ENCODE measurements around the gene UPK3A.

UPK3A gene

GRCh38 chr22:45332001-45332400 lies 47.3 kb downstream of the UPK3A start:
- DNase-seq: no peak

GRCh38 chr22:45334068-45334467 lies 49.3 kb downstream of the UPK3A start:
- no peak for DNase-seq

DNA sequence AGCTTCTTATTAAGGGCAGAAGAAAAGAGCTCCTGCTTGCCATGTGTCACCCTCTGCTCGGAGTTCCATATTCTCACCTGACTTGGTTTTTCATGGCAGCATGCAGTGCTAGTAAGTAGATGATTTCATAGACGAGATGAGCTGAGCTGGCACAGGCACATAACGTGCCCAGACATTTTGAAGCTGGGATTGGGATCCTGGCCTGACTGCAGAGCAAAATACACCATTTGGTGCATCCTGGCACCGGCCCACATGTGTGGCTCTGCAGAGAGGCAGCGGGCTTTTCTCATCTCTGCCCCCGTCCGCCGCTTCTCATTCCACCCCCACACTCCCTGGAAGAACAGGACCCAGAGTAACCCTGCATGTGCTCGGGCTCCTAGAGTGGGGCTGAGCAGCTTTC lies 49.8 kb downstream of the UPK3A start:
- no peak for DNase-seq

DNA sequence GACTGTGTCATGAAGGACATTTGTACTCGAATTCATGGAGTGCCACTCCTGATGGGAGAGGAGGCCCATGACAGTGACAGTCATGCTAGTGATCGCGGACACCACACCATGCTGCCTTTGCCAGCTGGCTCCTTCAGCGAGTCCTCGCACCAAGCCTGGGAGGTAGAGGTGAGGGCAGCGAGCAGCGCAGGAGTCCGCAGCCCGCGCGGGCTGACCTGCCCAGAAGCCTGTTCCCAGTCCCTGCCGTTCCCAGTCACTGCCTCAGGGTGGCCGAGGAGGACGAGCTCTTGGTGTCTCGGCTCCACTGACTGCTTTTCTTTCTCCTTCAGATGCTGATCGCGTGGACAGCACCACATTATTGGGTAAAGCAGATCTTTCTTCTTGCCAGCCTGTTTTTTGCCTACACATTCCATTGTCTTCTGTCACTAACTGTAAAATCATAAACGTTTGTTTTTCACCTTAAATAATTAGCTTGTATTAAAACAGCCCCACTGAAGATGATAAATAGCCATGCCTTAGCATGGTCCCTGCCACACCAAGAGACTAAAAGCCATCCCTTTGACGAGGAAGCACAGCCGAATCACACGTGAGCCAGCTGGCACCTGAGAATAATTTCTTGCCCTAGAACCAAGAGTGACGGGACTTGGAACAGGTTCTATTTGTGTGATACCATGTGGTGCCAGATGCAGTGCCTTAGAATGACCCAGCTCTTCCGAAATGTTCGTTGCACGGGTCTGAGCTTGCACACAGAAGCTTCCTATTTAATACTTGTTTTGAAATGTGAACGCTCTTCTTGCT lies 50.5 kb downstream of the UPK3A start:
- DNase-seq: no peak

DNA sequence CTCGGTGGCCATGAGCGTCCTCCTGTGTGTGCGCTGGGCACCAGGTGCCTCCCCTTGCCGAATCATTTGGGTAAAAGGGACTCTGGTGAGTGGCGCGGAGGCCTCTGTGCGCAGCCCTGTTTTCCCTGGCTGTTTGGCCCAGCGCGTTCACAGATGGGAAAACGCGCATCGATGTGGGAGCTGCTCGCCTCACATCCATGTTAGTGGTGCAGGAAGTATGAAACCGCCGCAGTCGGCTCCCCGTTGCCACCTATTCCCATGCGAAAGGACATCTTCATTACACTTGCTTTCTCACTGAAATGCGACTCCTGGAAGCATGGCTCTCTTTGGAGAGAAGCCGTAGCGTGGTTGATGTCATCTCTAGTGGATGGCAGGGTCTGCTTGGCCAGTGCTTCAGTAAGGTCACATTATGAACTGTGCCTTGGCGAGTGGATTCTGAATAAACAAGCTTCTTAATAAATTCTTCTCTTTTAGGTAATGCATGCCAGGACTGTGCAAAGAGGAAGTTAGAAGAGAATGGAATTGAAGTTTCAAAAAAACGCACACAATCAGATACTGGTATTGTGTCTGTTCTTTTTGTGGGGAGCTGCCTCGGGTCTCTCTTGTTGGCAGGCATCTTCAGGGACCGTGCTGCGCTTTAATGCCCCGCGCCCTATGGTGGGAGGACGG lies 51.2 kb downstream of the UPK3A start:
- no peak for DNase-seq

GRCh38 chr22:45336971-45337431 lies 52.3 kb downstream of the UPK3A start:
- DNase-seq: peak; percentile 47

- DNase-seq: no peak
These were observed 52.8 kb downstream of the UPK3A start for GRCh38 chr22:45337536-45337935.

DNA sequence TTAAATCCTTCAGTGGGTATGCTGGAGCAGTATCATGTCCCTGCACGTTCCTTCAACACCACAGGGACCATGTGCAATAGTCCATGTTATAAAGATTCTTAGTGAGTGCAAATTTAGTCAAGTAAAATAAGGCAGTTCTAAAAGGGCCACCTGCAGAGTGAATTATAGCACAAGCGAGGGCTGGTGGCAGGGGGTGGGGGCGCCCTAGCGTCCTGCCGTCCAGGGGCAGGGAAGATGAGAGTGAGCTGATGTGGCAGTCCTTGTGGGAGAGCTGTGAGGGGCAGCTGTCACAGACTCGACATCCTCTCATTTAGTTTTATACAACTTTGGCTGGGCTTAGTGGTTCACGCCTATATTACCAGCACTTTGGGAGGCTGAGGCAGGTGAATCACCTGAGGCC lies 54.0 kb downstream of the UPK3A start:
- DNase-seq: no peak

- DNase-seq: no peak
These were observed 55.6 kb downstream of the UPK3A start for GRCh38 chr22:45340323-45340722.

DNA sequence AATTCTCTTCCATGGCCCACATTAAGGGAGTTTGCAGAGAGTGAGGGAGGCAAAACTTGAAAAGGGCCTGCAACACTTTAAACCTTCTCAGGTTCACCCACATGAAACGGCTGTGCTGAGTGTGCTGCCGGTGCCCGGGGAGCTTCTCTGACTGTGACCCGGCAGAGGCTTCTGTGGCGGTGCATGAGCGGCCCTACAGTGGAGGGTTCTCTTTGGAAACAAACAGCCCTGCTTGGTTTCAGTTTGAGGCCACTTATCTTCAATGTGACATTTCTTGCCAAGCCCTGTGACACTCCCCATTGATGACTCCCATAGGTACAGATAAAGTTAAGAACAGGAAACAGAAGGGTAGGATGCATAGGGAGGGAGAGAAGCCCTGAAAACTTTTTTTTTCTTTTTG lies 56.7 kb downstream of the UPK3A start:
- DNase-seq: no peak

DNA sequence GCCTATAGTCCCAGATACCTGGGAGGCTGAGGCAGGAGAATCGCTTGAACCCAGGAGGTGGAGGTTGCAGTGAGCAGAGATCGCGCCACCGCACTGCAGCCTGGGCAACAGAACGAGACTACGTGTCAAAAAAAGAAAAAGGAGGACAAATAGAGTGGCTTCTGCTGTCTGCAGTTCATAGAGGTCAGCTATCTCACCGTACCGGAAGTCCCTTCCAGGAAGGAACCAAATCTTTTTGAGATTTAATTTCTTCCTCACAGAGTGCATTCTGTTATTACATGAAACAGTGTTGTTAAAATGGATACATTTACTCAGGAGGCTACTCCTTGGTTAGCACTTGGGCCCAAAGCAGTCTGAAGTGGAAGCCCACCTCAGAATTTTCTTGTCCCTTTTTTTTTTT lies 58.4 kb downstream of the UPK3A start:
- no peak for DNase-seq

DNA sequence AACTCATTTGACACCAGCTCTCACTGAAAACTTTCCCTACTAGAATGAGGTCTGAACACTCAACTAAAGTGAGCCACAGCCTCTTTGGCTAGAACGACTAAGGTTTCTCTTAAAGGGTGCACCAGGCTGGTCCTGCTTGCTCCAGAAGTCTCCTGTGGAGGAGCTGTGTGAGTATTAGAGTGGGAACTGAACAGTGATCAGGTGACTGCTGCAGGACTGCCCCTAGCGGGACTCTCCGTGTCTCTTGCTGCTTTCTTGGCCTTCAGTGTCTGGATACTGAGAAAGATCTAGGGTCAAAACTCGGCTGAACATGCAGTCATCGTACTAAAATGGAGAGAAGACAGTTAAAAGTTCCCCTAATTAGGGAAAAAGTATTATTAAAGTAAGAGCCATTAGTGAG lies 59.6 kb downstream of the UPK3A start:
- no peak for DNase-seq
